ENCODE measurements around the gene GTSE1.
"Not testable (repeated sequence)": the region's sequence is repeated elsewhere in the genome, so short reads cannot be mapped to it uniquely, and the experiment has no call there.

Gene GTSE1

GRCh38 chr22:46294784-46295183 is 1.9 kb upstream of the GTSE1 start:
- no peak for DNase-seq

GRCh38 chr22:46295277-46295971 is 1.2 kb upstream of the GTSE1 start:
- DNase-seq: no peak

- peak; percentile 6 for DNase-seq
Measured at GRCh38 chr22:46297151-46297812, 612 bp downstream of the GTSE1 start.

- no peak for DNase-seq
Measured at GRCh38 chr22:46299101-46299500, 2.4 kb downstream of the GTSE1 start.

DNA sequence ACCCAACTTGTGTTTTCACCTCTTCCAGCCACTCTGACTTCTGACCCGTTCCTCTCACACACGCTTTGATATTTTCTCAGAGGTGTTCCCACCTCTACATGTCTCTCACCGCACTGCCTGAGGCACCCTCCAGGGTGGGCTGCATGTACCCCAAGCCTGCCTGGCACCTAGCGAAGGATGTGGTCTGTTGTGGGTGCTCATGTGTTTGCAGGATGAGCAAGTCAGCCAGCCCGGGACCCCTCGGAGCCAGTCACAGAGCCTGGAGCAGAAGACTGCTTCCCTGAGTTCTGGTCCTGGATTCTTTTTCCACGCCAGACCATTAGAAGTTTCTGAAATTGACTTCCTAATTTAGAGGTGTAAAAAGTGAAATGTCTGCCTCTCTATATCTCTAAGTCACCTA is 3.8 kb downstream of the GTSE1 start:
- DNase-seq: no peak

DNA sequence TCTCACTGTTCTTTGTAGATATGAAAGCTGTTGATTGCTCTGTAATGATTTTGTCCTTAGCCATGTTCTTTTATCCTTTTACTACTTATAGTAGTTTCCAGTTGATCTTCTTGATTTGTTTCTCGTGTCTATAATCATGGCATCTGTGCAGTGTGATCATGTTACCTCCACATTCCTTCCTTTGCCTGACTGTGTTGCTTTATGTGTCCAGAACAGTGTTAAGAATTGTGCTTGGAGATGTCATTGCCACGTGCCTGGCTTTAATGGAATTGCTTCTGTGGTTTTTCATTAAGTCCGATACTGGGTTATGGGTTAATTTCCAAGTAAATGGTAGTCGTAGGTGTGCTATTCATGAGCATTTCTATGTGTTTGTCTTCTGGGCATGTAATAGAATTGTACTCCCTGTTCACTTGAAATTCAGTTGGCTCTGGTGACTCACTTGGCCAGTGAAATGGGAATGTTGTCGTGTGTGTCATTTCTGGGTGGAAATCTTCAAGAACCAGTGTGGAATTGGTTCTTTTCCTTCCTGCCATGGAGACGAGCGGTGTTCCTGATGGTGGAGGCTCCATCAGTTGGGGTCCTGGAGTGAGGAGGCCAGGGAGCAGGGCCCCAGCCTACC is 6.8 kb downstream of the GTSE1 start:
- DNase-seq: no peak

GRCh38 chr22:46308283-46308988 is 11.8 kb downstream of the GTSE1 start:
- no peak for DNase-seq

- DNase-seq: no peak
Measured at GRCh38 chr22:46309526-46310085, 12.9 kb downstream of the GTSE1 start.

GRCh38 chr22:46312056-46312455 is 15.4 kb downstream of the GTSE1 start:
- no peak for DNase-seq

DNA sequence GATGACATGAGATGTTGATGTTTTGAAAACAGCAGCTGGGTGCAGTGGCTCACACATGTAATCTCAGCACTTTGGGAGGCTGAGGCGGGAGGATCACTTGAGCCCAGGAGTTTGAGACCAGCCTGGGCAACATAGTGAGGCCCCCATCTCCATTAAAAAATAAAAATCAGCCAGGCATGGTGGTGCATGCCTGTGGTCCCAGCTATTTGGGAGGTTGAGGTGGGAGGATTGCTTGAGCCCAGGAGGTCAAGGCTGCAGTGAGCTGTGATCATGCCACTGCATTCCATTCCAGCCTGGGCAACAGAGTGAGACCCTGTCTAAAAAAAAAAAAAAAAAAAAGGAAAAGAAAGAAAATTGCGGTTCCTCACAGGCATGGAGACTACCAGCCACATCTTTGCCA is 16.2 kb downstream of the GTSE1 start:
- DNase-seq: not testable (repeated sequence)

- DNase-seq: no peak
Measured at GRCh38 chr22:46315976-46316375, 19.3 kb downstream of the GTSE1 start.

DNA sequence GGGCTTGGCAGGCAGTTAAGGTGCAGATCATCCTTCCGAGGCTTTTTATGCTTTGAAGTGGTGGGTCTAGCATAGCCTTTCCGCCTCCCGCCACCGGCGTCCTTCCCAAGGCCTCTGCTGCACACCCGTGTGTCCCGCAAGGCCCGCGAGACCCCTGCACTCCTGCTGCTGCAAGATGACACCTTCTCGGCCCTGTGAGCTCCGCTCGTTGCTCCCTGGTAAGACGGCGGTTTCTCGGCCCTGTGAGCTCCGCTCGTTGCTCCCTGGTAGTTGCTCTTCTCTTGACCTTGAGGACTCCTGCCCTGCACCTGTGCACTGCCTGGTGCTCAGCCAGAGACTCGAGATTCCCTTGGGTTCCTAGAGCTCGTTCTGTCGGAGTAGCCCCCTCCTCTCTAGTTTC is 21.0 kb downstream of the GTSE1 start:
- no peak for DNase-seq

GRCh38 chr22:46318576-46318975 is 21.9 kb downstream of the GTSE1 start:
- DNase-seq: no peak

GRCh38 chr22:46319319-46319718 is 22.6 kb downstream of the GTSE1 start:
- DNase-seq: no peak

DNA sequence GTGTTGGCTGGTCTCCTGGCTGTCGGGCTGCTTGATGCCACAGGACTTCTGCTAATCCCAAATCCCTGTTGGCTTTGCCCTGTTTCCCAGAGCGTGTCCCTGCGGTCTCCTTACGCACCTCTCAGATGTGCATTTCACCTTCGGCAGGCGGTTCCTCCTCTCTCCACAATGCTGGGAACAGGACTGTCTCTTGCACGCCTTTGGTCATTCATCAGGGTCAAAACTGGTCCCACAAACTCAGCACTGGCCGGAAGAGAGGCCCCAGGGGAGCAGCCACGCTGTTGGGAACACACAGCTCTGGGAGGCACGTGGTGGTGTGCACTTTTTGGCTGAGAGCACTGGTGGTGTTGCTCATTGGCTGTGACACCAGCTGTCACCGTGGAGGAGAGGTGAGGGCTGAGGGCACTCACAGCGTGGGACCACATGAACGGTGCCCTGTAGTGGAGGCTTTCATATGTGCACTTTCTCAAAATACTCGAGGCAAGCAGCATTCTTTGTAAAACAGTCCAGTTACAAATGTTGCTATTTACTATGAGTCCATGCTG is 23.6 kb downstream of the GTSE1 start:
- DNase-seq: no peak

GRCh38 chr22:46320716-46321386 is 24.2 kb downstream of the GTSE1 start:
- no peak for DNase-seq

- no peak for DNase-seq
Measured at GRCh38 chr22:46322711-46323110, 26.0 kb downstream of the GTSE1 start.

DNA sequence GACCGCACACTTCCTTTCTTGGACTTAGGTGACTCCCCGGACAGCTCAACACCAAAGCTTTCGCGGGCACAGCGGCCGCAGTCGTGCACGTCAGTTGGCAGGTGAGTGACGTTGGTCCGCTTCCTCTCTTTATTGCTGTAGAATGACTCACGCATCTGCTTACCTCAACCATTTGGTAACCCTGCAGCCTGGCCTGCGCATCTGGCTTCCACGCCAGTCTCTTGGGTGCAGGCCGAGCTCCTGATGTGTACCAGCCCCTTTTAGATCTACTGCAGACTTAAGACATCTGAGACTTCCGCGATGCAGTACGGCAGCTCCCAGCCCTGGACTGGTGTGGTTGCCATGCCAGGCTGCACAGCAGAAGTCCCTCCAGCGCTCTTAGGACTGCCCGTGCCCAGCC is 26.5 kb downstream of the GTSE1 start:
- no peak for DNase-seq

GRCh38 chr22:46326066-46326680 is 29.5 kb downstream of the GTSE1 start:
- DNase-seq: no peak

DNA sequence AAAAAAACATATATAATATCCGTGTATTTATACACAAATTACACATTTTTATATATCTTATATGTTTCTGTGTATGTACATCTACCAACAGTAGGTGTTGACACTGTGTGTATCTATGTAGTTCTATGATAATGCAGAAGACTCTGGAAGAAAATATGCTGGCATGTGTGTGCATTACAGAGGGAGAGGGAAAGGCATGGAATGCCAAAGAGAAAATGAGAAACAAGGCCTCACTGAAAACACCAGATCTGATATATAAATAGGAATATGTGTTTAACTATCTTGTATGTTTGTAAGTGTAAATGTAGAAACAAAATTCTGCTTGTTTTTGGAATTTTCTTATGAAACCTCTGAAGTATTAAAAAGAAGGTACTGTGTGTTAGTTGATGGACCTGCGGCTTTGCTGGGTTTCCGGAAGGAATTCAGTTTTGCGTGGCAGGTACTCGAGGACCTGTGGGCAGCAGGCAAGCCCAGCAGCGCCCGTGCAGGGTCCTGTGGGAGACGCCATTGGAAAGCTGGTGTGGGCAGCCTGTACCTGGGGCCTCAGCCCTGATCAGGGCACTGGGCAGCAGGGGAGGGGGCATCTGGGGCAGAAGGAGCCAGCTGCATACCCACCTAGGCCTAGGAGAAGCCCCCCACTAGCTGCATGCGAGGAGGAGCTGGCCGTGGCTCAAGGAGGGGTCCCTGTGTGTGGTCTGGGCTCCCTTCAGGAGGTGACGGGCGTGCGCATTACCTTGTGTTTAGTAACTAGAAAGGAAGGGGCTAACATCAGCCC is 31.2 kb downstream of the GTSE1 start:
- DNase-seq: no peak

- no peak for DNase-seq
Measured at GRCh38 chr22:46328797-46329196, 32.1 kb downstream of the GTSE1 start.

Measured in activated CD4-positive, alpha-beta T cell treated with anti-CD3 and anti-CD28 coated beads, Interleukin-2, amount 50 U/mL, for 1 hour (primary cell).